Tibial nerve (tissue), 3 donors: ENCODE measurements around the gene PHC3.

Source experiments
- CTCF ChIP-seq, 5 experiments: fragments of 200-600 bp in 3 of 5; fragments of 450-650 bp in 2 of 5; sonication (generic) in 3 of 5; IDR thresholded peaks; one replicate each; pipeline ENCODE4 v1.5.1; 2016 to 2019; ENCODE audit warnings: antibody characterized with exemption in 5 of 5, mild to moderate bottlenecking in 3 of 5, moderate library complexity in 2 of 5
- POLR2A ChIP-seq, 2 donors: fragments of 450-650 bp; IDR thresholded peaks; one replicate each; pipeline ENCODE4 v1.6.1; 2017; ENCODE audit warnings: antibody characterized with exemption in 2 of 2, mild to moderate bottlenecking in 2 of 2, moderate library complexity in 2 of 2

DNA sequence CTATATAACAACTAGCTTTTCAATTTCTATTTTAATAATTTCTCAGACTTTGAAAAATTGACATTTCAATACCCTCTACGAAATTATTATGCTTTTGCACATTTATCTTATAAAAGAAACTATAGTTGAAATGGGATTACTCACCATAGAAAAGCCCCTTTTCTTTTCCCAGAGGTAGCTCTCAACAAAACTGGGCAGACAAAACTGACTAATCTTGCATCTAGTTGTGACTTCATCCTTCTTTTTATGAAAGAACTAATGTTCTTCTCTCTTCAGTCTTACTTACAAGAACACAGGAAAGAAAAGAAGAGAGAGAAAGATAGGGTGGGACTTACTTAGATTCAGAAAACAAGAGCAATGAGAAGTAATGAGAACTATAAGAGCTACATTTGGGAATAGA is 82.8 kb downstream of the PHC3 start:
- TF ChIP-seq CTCF (IDR thresholded peaks at IDR 0.05): no peak
- no peak for TF ChIP-seq POLR2A (IDR thresholded peaks at IDR 0.05)
